ENCODE measurements around the gene SPC24. TPM values are rescaled to one million over a fixed set of nuclear protein-coding genes. Genes with fewer than 3 reads are reported as not detected.
"Not testable (repeated sequence)": the region's sequence is repeated elsewhere in the genome, so short reads cannot be mapped to it uniquely, and the experiment has no call there.

Gene SPC24
- total RNA-seq, 1 experiment from 2014 or later, result 59.2 TPM

DNA sequence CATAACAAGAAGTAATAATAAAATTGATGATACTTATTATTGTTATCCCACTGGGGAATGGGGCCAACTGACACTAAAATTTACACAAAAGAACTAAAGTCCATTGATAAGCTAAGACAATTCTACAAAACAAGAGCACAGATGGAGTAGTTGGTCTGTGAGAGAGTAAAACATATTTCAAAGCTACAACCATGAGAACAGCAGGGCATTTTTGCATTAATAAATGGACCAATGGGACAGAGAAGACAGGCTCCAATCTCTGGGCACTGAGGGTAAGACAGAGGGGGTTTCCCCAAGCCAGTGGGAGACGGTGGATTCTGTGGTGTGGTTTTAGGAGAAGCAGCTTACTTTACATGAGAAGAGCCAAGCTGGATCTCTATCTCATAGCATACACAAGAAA is 27.4 kb upstream of the SPC24 start:
- DNase-seq, result no peak
- Histone ChIP-seq H3K9me3 (ENCODE audit: insufficient read depth, low read depth) (no peaks in the 10 kb centered on the region), H3K79me2 (ENCODE audit: low read depth) (no peaks in the 10 kb centered on the region), H3K4me1 (replicated peaks; ENCODE audit: insufficient read depth) (no peaks in the 10 kb centered on the region), H3K9me2 (ENCODE audit: insufficient read depth) (no peaks in the 10 kb centered on the region), H3K27me3 (ENCODE audit: insufficient read depth, low read depth) (no peaks in the 10 kb centered on the region), H3K4me2 (no peak overlapping the region), H3K4me3 (no peak overlapping the region), H3K36me3 (ENCODE audit: low read depth) (no peaks in the 10 kb centered on the region; the same call in 1 of the 2 replicates), H3K27ac (no peak overlapping the region), H2AFZ (no peak overlapping the region), H3F3A (ENCODE audit: insufficient read depth, low read depth) (peaks cover 6% of the 10 kb centered on the region; the same call in 1 of the 2 replicates), H4K20me1 (ENCODE audit: insufficient read depth) (no peaks in the 10 kb centered on the region)
- TF ChIP-seq CTCF (conservative IDR thresholded peaks at IDR 0.05), result no peak
- no TSS peak for BruUV-seq (replicated peaks)
- CTCF ChIA-PET, result interaction anchor here (0.6 kb wide), 1 partner anchor 15 kb away, joined by 3 read pairs; no protein-coding TSS in a partner anchor
- intact Hi-C loops (cut with micrococcal nuclease; ENCODE audit: unreplicated experiment), result no loop called here
- POLR2A ChIA-PET (ENCODE audit: unreplicated experiment), result interaction anchor here (0.6 kb wide), 1 partner anchor 8 kb away, joined by 3 read pairs; no protein-coding TSS in a partner anchor

DNA sequence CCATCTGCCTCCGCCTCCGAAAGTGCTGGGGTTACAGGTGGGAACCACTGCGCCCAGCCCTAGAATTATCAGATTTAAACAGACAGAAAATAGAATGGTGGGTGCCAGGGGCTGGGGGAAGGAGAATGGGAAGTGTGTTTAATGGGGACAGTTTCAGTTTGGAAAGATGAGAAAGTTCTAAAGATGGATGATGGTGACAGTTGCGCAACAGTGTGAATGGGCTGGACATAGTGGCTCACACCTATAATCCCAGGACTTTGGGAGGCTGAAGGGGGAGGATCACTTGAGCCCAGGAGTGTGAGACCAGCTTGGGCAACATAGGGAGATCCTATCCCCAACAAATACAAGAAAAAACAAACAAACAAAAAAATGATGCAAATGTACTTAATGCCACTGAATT is 25.9 kb upstream of the SPC24 start:
- H3K36me3 ChIP-seq (ENCODE audit: low read depth), result no peaks in the 10 kb centered on the region; the same call in 1 of the 2 replicates
- CTCF ChIA-PET, result no interaction called here
- intact Hi-C loops (cut with micrococcal nuclease; ENCODE audit: unreplicated experiment), result no loop called here
- DNase-seq, result no peak
- H3K9me3 ChIP-seq (ENCODE audit: insufficient read depth, low read depth), result no peaks in the 10 kb centered on the region
- H3K79me2 ChIP-seq (ENCODE audit: low read depth), result no peaks in the 10 kb centered on the region
- H3K4me2 ChIP-seq, result no peak overlapping the region
- peaks cover 11% of the 10 kb centered on the region; the same call in 1 of the 2 replicates for H3F3A ChIP-seq (ENCODE audit: insufficient read depth, low read depth)
- H4K20me1 ChIP-seq (ENCODE audit: insufficient read depth), result no peaks in the 10 kb centered on the region
- H3K4me1 ChIP-seq (replicated peaks; ENCODE audit: insufficient read depth), result no peaks in the 10 kb centered on the region
- H3K4me3 ChIP-seq, result no peak overlapping the region
- H2AFZ ChIP-seq, result no peak overlapping the region
- TF ChIP-seq EZH2 (IDR thresholded peaks at IDR 0.05; ENCODE audit: low read depth) (no peak), CTCF (conservative IDR thresholded peaks at IDR 0.05) (no peak)
- no TSS peak for BruUV-seq (replicated peaks)
- H3K27me3 ChIP-seq (ENCODE audit: insufficient read depth, low read depth), result no peaks in the 10 kb centered on the region
- H3K9me2 ChIP-seq (ENCODE audit: insufficient read depth), result no peaks in the 10 kb centered on the region
- POLR2A ChIA-PET (ENCODE audit: unreplicated experiment), result no interaction called here
- no peak overlapping the region for H3K27ac ChIP-seq

GRCh38 chr19:11180975-11181374 is 25.4 kb upstream of the SPC24 start:
- H3K79me2 ChIP-seq (ENCODE audit: low read depth); POLR2A ChIA-PET (ENCODE audit: unreplicated experiment); CTCF ChIA-PET; DNase-seq; intact Hi-C loops (cut with micrococcal nuclease; ENCODE audit: unreplicated experiment); H3K4me1 ChIP-seq (replicated peaks; ENCODE audit: insufficient read depth); H3K27me3 ChIP-seq (ENCODE audit: insufficient read depth, low read depth); H3K4me2 ChIP-seq; H3K4me3 ChIP-seq; H4K20me1 ChIP-seq (ENCODE audit: insufficient read depth); H2AFZ ChIP-seq; H3K36me3 ChIP-seq (ENCODE audit: low read depth); BruUV-seq (replicated peaks); H3K9me3 ChIP-seq (ENCODE audit: insufficient read depth, low read depth); H3K9me2 ChIP-seq (ENCODE audit: insufficient read depth); H3K27ac ChIP-seq: not testable (repeated sequence)
- peaks cover 11% of the 10 kb centered on the region; the same call in 1 of the 2 replicates for H3F3A ChIP-seq (ENCODE audit: insufficient read depth, low read depth)

DNA sequence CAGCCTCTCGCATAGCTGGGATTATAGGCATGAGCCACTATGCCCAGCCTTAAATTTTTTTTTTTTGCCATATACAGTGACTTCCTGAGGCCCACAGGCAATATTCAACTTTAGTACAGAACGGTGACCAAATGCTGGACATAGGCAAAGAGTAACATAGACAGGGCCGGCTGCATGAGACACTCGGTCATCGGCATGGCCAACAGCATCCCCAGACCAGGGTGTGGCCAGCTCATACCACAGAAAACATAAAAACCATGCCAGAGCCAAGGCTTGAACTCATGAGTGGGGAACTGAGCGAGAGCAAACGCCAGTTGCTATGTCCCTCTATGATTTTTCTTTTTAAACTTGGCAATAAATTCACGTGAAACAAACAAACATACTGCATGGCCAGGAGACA is 24.8 kb upstream of the SPC24 start:
- no TSS peak for BruUV-seq (replicated peaks)
- no peak overlapping the region for H3K4me3 ChIP-seq
- H2AFZ ChIP-seq, result no peak overlapping the region
- H3K9me2 ChIP-seq (ENCODE audit: insufficient read depth), result no peaks in the 10 kb centered on the region
- no peak overlapping the region for H3K4me2 ChIP-seq
- no peaks in the 10 kb centered on the region for H3K9me3 ChIP-seq (ENCODE audit: insufficient read depth, low read depth)
- ChIA-PET CTCF (no interaction called here), POLR2A (ENCODE audit: unreplicated experiment) (no interaction called here)
- peaks cover 11% of the 10 kb centered on the region; the same call in 1 of the 2 replicates for H3F3A ChIP-seq (ENCODE audit: insufficient read depth, low read depth)
- intact Hi-C loops (cut with micrococcal nuclease; ENCODE audit: unreplicated experiment), result no loop called here
- TF ChIP-seq CTCF (conservative IDR thresholded peaks at IDR 0.05) (no peak), EZH2 (IDR thresholded peaks at IDR 0.05; ENCODE audit: low read depth) (no peak)
- DNase-seq, result no peak
- H4K20me1 ChIP-seq (ENCODE audit: insufficient read depth), result no peaks in the 10 kb centered on the region
- no peaks in the 10 kb centered on the region for H3K27me3 ChIP-seq (ENCODE audit: insufficient read depth, low read depth)
- H3K79me2 ChIP-seq (ENCODE audit: low read depth), result no peaks in the 10 kb centered on the region
- H3K4me1 ChIP-seq (replicated peaks; ENCODE audit: insufficient read depth), result no peaks in the 10 kb centered on the region
- no peaks in the 10 kb centered on the region; the same call in 1 of the 2 replicates for H3K36me3 ChIP-seq (ENCODE audit: low read depth)
- H3K27ac ChIP-seq, result no peak overlapping the region

Data from PC-9 (cell line).